Ishikawa (cell line): ENCODE measurements around the gene CDC5L.
A peak's percentile ranks its signal among the peaks of the same experiment; 100 is the strongest.

Source experiments
- CEBPB ChIP-seq: IDR thresholded peaks from 2 replicates; pipeline ENCODE4 v1.6.1; 2012
- CREB1 ChIP-seq: IDR thresholded peaks from 2 replicates; pipeline ENCODE4 v1.6.1; 2012; ENCODE audit warnings: low read depth
- EGR1 ChIP-seq: IDR thresholded peaks from 2 replicates; pipeline ENCODE4 v1.6.1; 2012
- EP300 ChIP-seq: IDR thresholded peaks from 2 replicates; pipeline ENCODE4 v1.6.1; 2012; ENCODE audit warnings: borderline replicate concordance
- FOXM1 ChIP-seq: IDR thresholded peaks from 2 replicates; pipeline ENCODE4 v1.6.1; 2012; ENCODE audit warnings: low read depth, borderline replicate concordance
- MAX ChIP-seq: IDR thresholded peaks from 2 replicates; pipeline ENCODE4 v1.6.1; 2012
- NFIC ChIP-seq: IDR thresholded peaks from 2 replicates; pipeline ENCODE4 v1.6.1; 2012
- RAD21 ChIP-seq: IDR thresholded peaks from 2 replicates; pipeline ENCODE4 v1.6.1; 2012; ENCODE audit warnings: low read depth
- REST ChIP-seq: IDR thresholded peaks from 2 replicates; pipeline ENCODE4 v1.6.1; 2012; ENCODE audit warnings: low read depth, mild to moderate bottlenecking
- TAF1 ChIP-seq: IDR thresholded peaks from 2 replicates; pipeline ENCODE4 v1.6.1; 2012; ENCODE audit warnings: low read depth, mild to moderate bottlenecking
- TCF12 ChIP-seq: IDR thresholded peaks from 2 replicates; pipeline ENCODE4 v1.6.1; 2012; ENCODE audit warnings: low read depth
- TEAD4 ChIP-seq: IDR thresholded peaks from 2 replicates; pipeline ENCODE4 v1.6.1; 2012
- USF1 ChIP-seq: IDR thresholded peaks from 2 replicates; pipeline ENCODE4 v1.6.1; 2012
- YY1 ChIP-seq: IDR thresholded peaks from 2 replicates; pipeline ENCODE4 v1.6.1; 2012; ENCODE audit warnings: low read depth
- ZBTB7A ChIP-seq: IDR thresholded peaks from 2 replicates; pipeline ENCODE4 v1.6.1; 2012; ENCODE audit warnings: low read depth

The CDC5L gene

GRCh38 chr6:44470115-44470464 lies 82.6 kb downstream of the CDC5L start:
- TF ChIP-seq NFIC (0 out of 2 replicates have a peak, but pooled peaks have one; percentile 33), REST (no peak), EGR1 (no peak), TAF1 (no peak)

GRCh38 chr6:44470746-44471145 lies 83.2 kb downstream of the CDC5L start:
- TF ChIP-seq REST: no peak
- no peak for TF ChIP-seq EGR1
- TF ChIP-seq CREB1: no peak
- no peak for TF ChIP-seq TAF1
- TF ChIP-seq RAD21: no peak
- TF ChIP-seq MAX: no peak
- TF ChIP-seq CEBPB: no peak
- no peak for TF ChIP-seq EP300
- TF ChIP-seq ZBTB7A: no peak
- TF ChIP-seq TCF12: no peak
- TF ChIP-seq FOXM1: no peak
- no peak for TF ChIP-seq TEAD4
- TF ChIP-seq USF1: no peak

- TF ChIP-seq NFIC (no peak), TAF1 (no peak), TCF12 (no peak), REST (no peak), CREB1 (no peak), MAX (no peak), USF1 (no peak), CEBPB (no peak), RAD21 (no peak), EGR1 (no peak), YY1 (no peak), EP300 (no peak), TEAD4 (no peak)
Measured at GRCh38 chr6:44471271-44471981, 83.9 kb downstream of the CDC5L start.

- TF ChIP-seq RAD21 (no peak), REST (no peak), TEAD4 (no peak), NFIC (no peak), USF1 (no peak), YY1 (no peak), TAF1 (no peak), FOXM1 (no peak), CEBPB (no peak), CREB1 (no peak)
Measured at GRCh38 chr6:44472250-44472945, 84.9 kb downstream of the CDC5L start.
